SK-N-SH treated with all-trans-retinoic acid at 6 μM for 48 hours (cell line): ENCODE data around the gene PIK3R5.

Source experiments
- ATAC-seq: fragments of 200-7000 bp; cut with Tn5 transposase; 3 replicates; pipeline ENCODE4 v1.9.1; 2020; ENCODE audit warnings: mild to moderate bottlenecking, moderate library complexity
- BACH2 ChIP-seq: fragments of 250-450 bp; sonication (Bioruptor Pico); IDR thresholded peaks from 2 replicates; pipeline ENCODE4 v1.9.0; 2021; ENCODE audit warnings: mild to moderate bottlenecking, borderline replicate concordance
- CSDC2 ChIP-seq: fragments of 250-450 bp; sonication (Bioruptor Pico); IDR thresholded peaks from 2 replicates; pipeline ENCODE4 v1.5.0; 2020; ENCODE audit warnings: mild to moderate bottlenecking, moderate library complexity
- CSRNP3 ChIP-seq: fragments of 250-450 bp; sonication (Bioruptor Pico); IDR thresholded peaks from 2 replicates; pipeline ENCODE4 v1.5.1; 2021; ENCODE audit warnings: mild to moderate bottlenecking, moderate library complexity
- ESRRG ChIP-seq: fragments of 250-450 bp; sonication (Bioruptor Pico); IDR thresholded peaks from 2 replicates; pipeline ENCODE4 v1.6.1; 2021; ENCODE audit warnings: mild to moderate bottlenecking
- GLIS3 ChIP-seq: fragments of 250-450 bp; sonication (Bioruptor Pico); IDR thresholded peaks from 2 replicates; pipeline ENCODE4 v1.5.0; 2020; ENCODE audit warnings: mild to moderate bottlenecking, moderate library complexity
- ISL1 ChIP-seq: fragments of 250-450 bp; sonication (Bioruptor Pico); IDR thresholded peaks from 2 replicates; pipeline ENCODE4 v2.1.2; 2022; ENCODE audit warnings: mild to moderate bottlenecking, moderate library complexity
- OSR1 ChIP-seq: fragments of 250-450 bp; sonication (Bioruptor Pico); IDR thresholded peaks from 2 replicates; pipeline ENCODE4 v1.8.0; 2022; ENCODE audit warnings: moderate library complexity, mild to moderate bottlenecking, inconsistent platforms
- PATZ1 ChIP-seq: fragments of 250-450 bp; sonication (Bioruptor Pico); IDR thresholded peaks from 2 replicates; pipeline ENCODE4 v1.8.0; 2020; ENCODE audit warnings: mild to moderate bottlenecking, moderate library complexity, borderline replicate concordance
- POU6F1 ChIP-seq: fragments of 250-450 bp; sonication (Bioruptor Pico); IDR thresholded peaks from 2 replicates; pipeline ENCODE4 v1.8.0; 2021; ENCODE audit warnings: low read depth, mild to moderate bottlenecking, moderate library complexity, borderline replicate concordance
- PPARA ChIP-seq: fragments of 250-450 bp; sonication (Bioruptor Pico); IDR thresholded peaks from 2 replicates; pipeline ENCODE4 v1.5.0; 2020; ENCODE audit warnings: mild to moderate bottlenecking, borderline replicate concordance
- RARB ChIP-seq: fragments of 250-450 bp; sonication (Bioruptor Pico); IDR thresholded peaks from 2 replicates; pipeline ENCODE4 v1.8.0; 2021; ENCODE audit warnings: mild to moderate bottlenecking, moderate library complexity
- SNAI2 ChIP-seq: fragments of 250-450 bp; sonication (Bioruptor Pico); IDR thresholded peaks from 2 replicates; pipeline ENCODE4 v1.5.0; 2020; ENCODE audit warnings: mild to moderate bottlenecking, moderate library complexity
- TCF4 ChIP-seq: fragments of 250-450 bp; sonication (Bioruptor Pico); IDR thresholded peaks from 2 replicates; pipeline ENCODE4 v1.8.0; 2021; ENCODE audit warnings: mild to moderate bottlenecking, moderate library complexity, borderline replicate concordance
- TOX ChIP-seq: fragments of 250-450 bp; sonication (Bioruptor Pico); IDR thresholded peaks from 2 replicates; pipeline ENCODE4 v1.8.0; 2021; ENCODE audit warnings: mild to moderate bottlenecking, moderate library complexity, borderline replicate concordance
- ZFP3 ChIP-seq: fragments of 250-450 bp; sonication (Bioruptor Pico); IDR thresholded peaks from 2 replicates; pipeline ENCODE4 v1.5.0; 2020; ENCODE audit warnings: mild to moderate bottlenecking, moderate library complexity
- ZFP30 ChIP-seq: fragments of 450-650 bp; formaldehyde crosslinking; IDR thresholded peaks from 2 replicates; pipeline ENCODE4 v1.5.0; 2022; ENCODE audit warnings: mild to moderate bottlenecking, moderate library complexity
- ZNF565 ChIP-seq: fragments of 450-650 bp; formaldehyde crosslinking; conservative IDR thresholded peaks from 2 replicates; pipeline ENCODE4 v1.5.0; 2020; ENCODE audit warnings: low read depth, mild to moderate bottlenecking, moderate library complexity
- ZNF70 ChIP-seq: fragments of 450-650 bp; formaldehyde crosslinking; IDR thresholded peaks from 2 replicates; pipeline ENCODE4 v1.5.0; 2020; ENCODE audit warnings: mild to moderate bottlenecking, moderate library complexity
- ZNF8 ChIP-seq: fragments of 450-650 bp; formaldehyde crosslinking; IDR thresholded peaks from 2 replicates; pipeline ENCODE4 v1.5.0; 2020; ENCODE audit warnings: mild to moderate bottlenecking, moderate library complexity
- TF ChIP-seq, protein P1 (sequence below): fragments of 250-450 bp; sonication (Bioruptor Pico); IDR thresholded peaks from 2 replicates; pipeline ENCODE4 v1.5.1; 2020; ENCODE audit warnings: low read depth, mild to moderate bottlenecking, moderate library complexity
- TF ChIP-seq, protein P2 (sequence below): fragments of 250-450 bp; sonication (Bioruptor Pico); IDR thresholded peaks from 2 replicates; pipeline ENCODE4 v1.5.0; 2020; ENCODE audit warnings: mild to moderate bottlenecking, moderate library complexity

PIK3R5 gene

GRCh38 chr17:9003355-9004131 is 38.0 kb upstream of the PIK3R5 start:
- no peak for ATAC-seq
- no peak for TF ChIP-seq ZNF8 (CRISPR knock-in tag)
- no peak for TF ChIP-seq PATZ1
- no peak for TF ChIP-seq TOX (CRISPR knock-in tag)
- TF ChIP-seq ISL1: no peak
- no peak for TF ChIP-seq ZNF70 (CRISPR knock-in tag)
- TF ChIP-seq PPARA: no peak
- no peak for TF ChIP-seq TCF4 (CRISPR knock-in tag)
- no peak for TF ChIP-seq ZFP30
- no peak for TF ChIP-seq RARB (CRISPR knock-in tag)
- no peak for TF ChIP-seq POU6F1 (CRISPR knock-in tag)
- no peak for TF ChIP-seq ZNF565
- no peak for TF ChIP-seq SNAI2 (CRISPR knock-in tag)
- TF ChIP-seq, protein P1, sequence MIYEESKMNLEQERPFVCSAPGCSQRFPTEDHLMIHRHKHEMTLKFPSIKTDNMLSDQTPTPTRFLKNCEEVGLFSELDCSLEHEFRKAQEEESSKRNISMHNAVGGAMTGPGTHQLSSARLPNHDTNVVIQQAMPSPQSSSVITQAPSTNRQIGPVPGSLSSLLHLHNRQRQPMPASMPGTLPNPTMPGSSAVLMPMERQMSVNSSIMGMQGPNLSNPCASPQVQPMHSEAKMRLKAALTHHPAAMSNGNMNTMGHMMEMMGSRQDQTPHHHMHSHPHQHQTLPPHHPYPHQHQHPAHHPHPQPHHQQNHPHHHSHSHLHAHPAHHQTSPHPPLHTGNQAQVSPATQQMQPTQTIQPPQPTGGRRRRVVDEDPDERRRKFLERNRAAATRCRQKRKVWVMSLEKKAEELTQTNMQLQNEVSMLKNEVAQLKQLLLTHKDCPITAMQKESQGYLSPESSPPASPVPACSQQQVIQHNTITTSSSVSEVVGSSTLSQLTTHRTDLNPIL (CRISPR knock-in tag): no peak
- no peak for TF ChIP-seq CSRNP3 (CRISPR knock-in tag)
- no peak for TF ChIP-seq ZFP3 (CRISPR knock-in tag)
- TF ChIP-seq, protein P2, sequence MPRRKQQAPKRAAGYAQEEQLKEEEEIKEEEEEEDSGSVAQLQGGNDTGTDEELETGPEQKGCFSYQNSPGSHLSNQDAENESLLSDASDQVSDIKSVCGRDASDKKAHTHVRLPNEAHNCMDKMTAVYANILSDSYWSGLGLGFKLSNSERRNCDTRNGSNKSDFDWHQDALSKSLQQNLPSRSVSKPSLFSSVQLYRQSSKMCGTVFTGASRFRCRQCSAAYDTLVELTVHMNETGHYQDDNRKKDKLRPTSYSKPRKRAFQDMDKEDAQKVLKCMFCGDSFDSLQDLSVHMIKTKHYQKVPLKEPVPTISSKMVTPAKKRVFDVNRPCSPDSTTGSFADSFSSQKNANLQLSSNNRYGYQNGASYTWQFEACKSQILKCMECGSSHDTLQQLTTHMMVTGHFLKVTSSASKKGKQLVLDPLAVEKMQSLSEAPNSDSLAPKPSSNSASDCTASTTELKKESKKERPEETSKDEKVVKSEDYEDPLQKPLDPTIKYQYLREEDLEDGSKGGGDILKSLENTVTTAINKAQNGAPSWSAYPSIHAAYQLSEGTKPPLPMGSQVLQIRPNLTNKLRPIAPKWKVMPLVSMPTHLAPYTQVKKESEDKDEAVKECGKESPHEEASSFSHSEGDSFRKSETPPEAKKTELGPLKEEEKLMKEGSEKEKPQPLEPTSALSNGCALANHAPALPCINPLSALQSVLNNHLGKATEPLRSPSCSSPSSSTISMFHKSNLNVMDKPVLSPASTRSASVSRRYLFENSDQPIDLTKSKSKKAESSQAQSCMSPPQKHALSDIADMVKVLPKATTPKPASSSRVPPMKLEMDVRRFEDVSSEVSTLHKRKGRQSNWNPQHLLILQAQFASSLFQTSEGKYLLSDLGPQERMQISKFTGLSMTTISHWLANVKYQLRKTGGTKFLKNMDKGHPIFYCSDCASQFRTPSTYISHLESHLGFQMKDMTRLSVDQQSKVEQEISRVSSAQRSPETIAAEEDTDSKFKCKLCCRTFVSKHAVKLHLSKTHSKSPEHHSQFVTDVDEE (CRISPR knock-in tag): no peak
- TF ChIP-seq BACH2 (CRISPR knock-in tag): no peak

- TF ChIP-seq ZFP3 (CRISPR knock-in tag): no peak
- ATAC-seq: peak; percentile 60; the same call in 2 of the 3 replicates
Observed at GRCh38 chr17:9002606-9003354, 37.3 kb upstream of the PIK3R5 start.

DNA sequence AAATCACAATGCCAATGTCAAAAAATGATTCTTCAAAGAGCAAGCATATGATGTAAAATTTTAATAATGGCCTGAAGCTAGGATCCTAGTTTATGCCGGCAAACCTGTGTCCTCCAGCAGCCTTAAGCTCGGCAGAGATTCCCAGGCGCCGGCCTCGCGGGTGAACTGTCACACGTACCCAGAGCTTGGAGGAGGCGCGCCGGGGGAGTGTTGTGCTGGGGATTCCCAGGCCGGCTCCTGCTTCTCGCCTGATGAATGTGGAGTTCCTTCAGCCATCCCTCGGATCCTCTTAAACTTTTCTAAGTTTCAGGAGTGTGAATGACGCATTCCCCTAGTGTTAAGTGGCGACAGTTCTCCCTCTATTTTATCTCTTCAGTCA is 36.7 kb upstream of the PIK3R5 start:
- no peak for ATAC-seq
- TF ChIP-seq ESRRG (CRISPR knock-in tag): no peak
- no peak for TF ChIP-seq ZNF8 (CRISPR knock-in tag)
- TF ChIP-seq CSDC2 (CRISPR knock-in tag): no peak
- no peak for TF ChIP-seq ZNF70 (CRISPR knock-in tag)
- TF ChIP-seq CSRNP3 (CRISPR knock-in tag): no peak
- no peak for TF ChIP-seq OSR1 (CRISPR knock-in tag)
- no peak for TF ChIP-seq SNAI2 (CRISPR knock-in tag)
- TF ChIP-seq GLIS3 (CRISPR knock-in tag): no peak
- TF ChIP-seq, protein P2 (CRISPR knock-in tag): no peak
- no peak for TF ChIP-seq ZFP3 (CRISPR knock-in tag)
- TF ChIP-seq POU6F1 (CRISPR knock-in tag): no peak
